GM11168 (cell line): ENCODE results near the gene NAA35.
"Not testable (repeated sequence)": the region's sequence is repeated elsewhere in the genome, so short reads cannot be mapped to it uniquely, and the experiment has no call there.

ENCODE experiments used
- in situ Hi-C: fragments of 300-500 bp; cut with MboI; formaldehyde crosslinking; loops from one replicate; pipeline ENCODE4 v1.12.0; 2022; ENCODE audit warnings: low sequenced_read_pairs; ENCODE audit not compliant: unreplicated experiment

The NAA35 gene

GRCh38 chr9:86022687-86023266 lies 81.8 kb downstream of the NAA35 start:
- in situ Hi-C loops: no loop called here

- in situ Hi-C loops: no loop called here
These were observed 86.8 kb downstream of the NAA35 start for GRCh38 chr9:86027767-86028166.

GRCh38 chr9:86034863-86035734 lies 94.2 kb downstream of the NAA35 start:
- in situ Hi-C loops: no loop called here

- in situ Hi-C loops: no loop called here
These were observed 95.0 kb downstream of the NAA35 start for GRCh38 chr9:86035827-86036440.

- in situ Hi-C loops: no loop called here
These were observed 95.6 kb downstream of the NAA35 start for GRCh38 chr9:86036555-86036954.

GRCh38 chr9:86039991-86040860 lies 99.3 kb downstream of the NAA35 start:
- in situ Hi-C loops: no loop called here

- in situ Hi-C loops: no loop called here
These were observed 99.9 kb downstream of the NAA35 start for GRCh38 chr9:86040861-86041155.

- in situ Hi-C loops: no loop called here
These were observed 100.4 kb downstream of the NAA35 start for GRCh38 chr9:86041311-86041741.

- in situ Hi-C loops: no loop called here
These were observed 101.4 kb downstream of the NAA35 start for GRCh38 chr9:86042199-86042978.

GRCh38 chr9:86043586-86043985 lies 102.6 kb downstream of the NAA35 start:
- in situ Hi-C loops: no loop called here

GRCh38 chr9:86043999-86044398 lies 103.1 kb downstream of the NAA35 start:
- in situ Hi-C loops: no loop called here

- in situ Hi-C loops: no loop called here
These were observed 104.7 kb downstream of the NAA35 start for GRCh38 chr9:86045654-86046053.

- in situ Hi-C loops: no loop called here
These were observed 105.2 kb downstream of the NAA35 start for GRCh38 chr9:86046071-86046636.

- in situ Hi-C loops: no loop called here
These were observed 106.0 kb downstream of the NAA35 start for GRCh38 chr9:86046930-86047341.

GRCh38 chr9:86047361-86047760 lies 106.4 kb downstream of the NAA35 start:
- in situ Hi-C loops: no loop called here

GRCh38 chr9:86048018-86048742 lies 107.2 kb downstream of the NAA35 start:
- in situ Hi-C loops: not testable (repeated sequence)

GRCh38 chr9:86052556-86053468 lies 111.9 kb downstream of the NAA35 start:
- in situ Hi-C loops: no loop called here

- in situ Hi-C loops: no loop called here
These were observed 113.7 kb downstream of the NAA35 start for GRCh38 chr9:86054695-86055094.
